Measurements from ENCODE around the gene NRXN3. TPM values are rescaled to one million over a fixed set of nuclear protein-coding genes. Genes with fewer than 3 reads are reported as not detected.

The NRXN3 gene
- total RNA-seq, 1 experiment from 2014 or later: 1.1 TPM

- ATAC-seq (no peak), DNase-seq (no peak)
- Histone ChIP-seq H4K20me1 (ENCODE audit: low read length) (no peaks in the 10 kb centered on the region), H3K4me1 (ENCODE audit: insufficient read depth, low read length) (no peaks in the 10 kb centered on the region), H3K4me3 (ENCODE audit: low read length) (no peak overlapping the region), H3K4me2 (ENCODE audit: low read length) (no peak overlapping the region), H3K9me3 (ENCODE audit: low read length) (no peaks in the 10 kb centered on the region), H3F3A (ENCODE audit: low read length, unreplicated experiment) (no peaks in the 10 kb centered on the region), H3K79me2 (ENCODE audit: low read length) (no peaks in the 10 kb centered on the region), H3K36me3 (ENCODE audit: low read depth, low read length) (no peaks in the 10 kb centered on the region), H3K9me2 (replicated peaks; ENCODE audit: low read length) (no peaks in the 10 kb centered on the region), H2AFZ (ENCODE audit: low read length) (no peak overlapping the region), H3K9ac (ENCODE audit: low read length) (no peak overlapping the region), H3K27me3 (ENCODE audit: low read length) (no peaks in the 10 kb centered on the region), H3K27ac (ENCODE audit: low read length) (no peak overlapping the region)
- BruUV-seq (replicated peaks): no TSS peak
- ChIA-PET CTCF (no interaction called here), POLR2A (ENCODE audit: unreplicated experiment) (no interaction called here)
- TF ChIP-seq EZH2phosphoT487 (IDR thresholded peaks at IDR 0.05; ENCODE audit: borderline replicate concordance, low read length): no peak
- TF ChIP-seq CTCF (conservative IDR thresholded peaks at IDR 0.05; ENCODE audit: low read depth, low read length): no peak
- no peak for TF ChIP-seq EZH2 (IDR thresholded peaks at IDR 0.05; ENCODE audit: low read length, unreplicated experiment)
- intact Hi-C loops (cut with micrococcal nuclease): no loop called here
These were observed 176.6 kb downstream of the NRXN3 start for GRCh38 chr14:78346747-78347146.

- H2AFZ ChIP-seq (ENCODE audit: low read length): no peak overlapping the region
- ChIA-PET CTCF (no interaction called here), POLR2A (ENCODE audit: unreplicated experiment) (no interaction called here)
- no peaks in the 10 kb centered on the region for H4K20me1 ChIP-seq (ENCODE audit: low read length)
- BruUV-seq (replicated peaks): no TSS peak
- no peaks in the 10 kb centered on the region for H3K36me3 ChIP-seq (ENCODE audit: low read depth, low read length)
- intact Hi-C loops (cut with micrococcal nuclease): no loop called here
- H3K27me3 ChIP-seq (ENCODE audit: low read length): no peaks in the 10 kb centered on the region
- no peak overlapping the region for H3K4me2 ChIP-seq (ENCODE audit: low read length)
- no peak for DNase-seq
- no peak overlapping the region for H3K4me3 ChIP-seq (ENCODE audit: low read length)
- no peak for TF ChIP-seq EZH2 (IDR thresholded peaks at IDR 0.05; ENCODE audit: low read length, unreplicated experiment)
- no peak for TF ChIP-seq EZH2phosphoT487 (IDR thresholded peaks at IDR 0.05; ENCODE audit: borderline replicate concordance, low read length)
- TF ChIP-seq CTCF (conservative IDR thresholded peaks at IDR 0.05; ENCODE audit: low read depth, low read length): no peak
- no peak for ATAC-seq
- H3K4me1 ChIP-seq (ENCODE audit: insufficient read depth, low read length): no peaks in the 10 kb centered on the region
- H3K27ac ChIP-seq (ENCODE audit: low read length): no peak overlapping the region
- H3K79me2 ChIP-seq (ENCODE audit: low read length): no peaks in the 10 kb centered on the region
- no peaks in the 10 kb centered on the region for H3K9me3 ChIP-seq (ENCODE audit: low read length)
- H3K9me2 ChIP-seq (replicated peaks; ENCODE audit: low read length): no peaks in the 10 kb centered on the region
- H3K9ac ChIP-seq (ENCODE audit: low read length): no peak overlapping the region
- H3F3A ChIP-seq (ENCODE audit: low read length, unreplicated experiment): no peaks in the 10 kb centered on the region
These were observed 184.9 kb downstream of the NRXN3 start for GRCh38 chr14:78355109-78355508.

- CTCF ChIA-PET: no interaction called here
- H3K27ac ChIP-seq (ENCODE audit: low read length): no peak overlapping the region
- no peaks in the 10 kb centered on the region for H3K4me1 ChIP-seq (ENCODE audit: insufficient read depth, low read length)
- H3K79me2 ChIP-seq (ENCODE audit: low read length): no peaks in the 10 kb centered on the region
- no peak overlapping the region for H3K9ac ChIP-seq (ENCODE audit: low read length)
- no peaks in the 10 kb centered on the region for H4K20me1 ChIP-seq (ENCODE audit: low read length)
- no peaks in the 10 kb centered on the region for H3K9me2 ChIP-seq (replicated peaks; ENCODE audit: low read length)
- POLR2A ChIA-PET (ENCODE audit: unreplicated experiment): no interaction called here
- no peak overlapping the region for H3K4me2 ChIP-seq (ENCODE audit: low read length)
- DNase-seq (no peak), ATAC-seq (no peak)
- H3K9me3 ChIP-seq (ENCODE audit: low read length): no peaks in the 10 kb centered on the region
- no peaks in the 10 kb centered on the region for H3K27me3 ChIP-seq (ENCODE audit: low read length)
- H3F3A ChIP-seq (ENCODE audit: low read length, unreplicated experiment): no peaks in the 10 kb centered on the region
- intact Hi-C loops (cut with micrococcal nuclease): no loop called here
- BruUV-seq (replicated peaks): no TSS peak
- TF ChIP-seq EZH2 (IDR thresholded peaks at IDR 0.05; ENCODE audit: low read length, unreplicated experiment): no peak
- no peaks in the 10 kb centered on the region for H3K36me3 ChIP-seq (ENCODE audit: low read depth, low read length)
- no peak overlapping the region for H3K4me3 ChIP-seq (ENCODE audit: low read length)
- no peak overlapping the region for H2AFZ ChIP-seq (ENCODE audit: low read length)
These were observed 186.2 kb downstream of the NRXN3 start for GRCh38 chr14:78356391-78356790.
